Skeletal muscle satellite cell (primary cell): Measurements from ENCODE around the gene CSAG1.
"Not testable (repeated sequence)": the region's sequence is repeated elsewhere in the genome, so short reads cannot be mapped to it uniquely, and the experiment has no call there.

Experiments used
- H3K27me3 ChIP-seq: 2 replicates; pipeline ENCODE4 v1.7.0; 2013; ENCODE audit warnings: low read length; ENCODE audit not compliant: control insufficient read depth, insufficient read depth
- H3K36me3 ChIP-seq: 2 replicates; pipeline ENCODE4 v1.7.0; 2013; ENCODE audit warnings: mild to moderate bottlenecking, control low read depth, low read length; ENCODE audit not compliant: insufficient read depth
- H3K4me1 ChIP-seq: 2 replicates; pipeline ENCODE4 v1.7.0; 2013; ENCODE audit warnings: low read length; ENCODE audit not compliant: control insufficient read depth, insufficient read depth
- H3K4me2 ChIP-seq: 2 replicates; pipeline ENCODE4 v1.7.0; 2013; ENCODE audit warnings: mild to moderate bottlenecking, low read length
- H3K4me3 ChIP-seq: 2 replicates; pipeline ENCODE4 v1.7.0; 2013; ENCODE audit warnings: low read length
- H3K9ac ChIP-seq: 2 replicates; pipeline ENCODE4 v1.7.0; 2013; ENCODE audit warnings: mild to moderate bottlenecking, low read depth, low read length, moderate library complexity
- H3K9me3 ChIP-seq: replicated peaks from 2 replicates; pipeline ENCODE4 v1.7.0; 2013; ENCODE audit warnings: mild to moderate bottlenecking, control low read depth, low read length

The CSAG1 gene

GRCh38 chrX:152735860-152736511 is 2.5 kb upstream of the CSAG1 start:
- no peaks in the 10 kb centered on the region for H3K9me3 ChIP-seq
- no peak overlapping the region for H3K9ac ChIP-seq
- H3K27me3 ChIP-seq: no peaks in the 10 kb centered on the region
- H3K4me3 ChIP-seq: no peak overlapping the region
- H3K4me2 ChIP-seq: no peak overlapping the region
- H3K36me3 ChIP-seq: no peaks in the 10 kb centered on the region
- no peaks in the 10 kb centered on the region for H3K4me1 ChIP-seq

- Histone ChIP-seq H3K36me3 (no peaks in the 10 kb centered on the region), H3K27me3 (no peaks in the 10 kb centered on the region), H3K4me2 (no peak overlapping the region), H3K4me1 (no peaks in the 10 kb centered on the region), H3K9me3 (no peaks in the 10 kb centered on the region), H3K9ac (no peak overlapping the region), H3K4me3 (no peak overlapping the region)
Observed at GRCh38 chrX:152735101-152735500, 1.6 kb upstream of the CSAG1 start.

- not testable (repeated sequence) for H3K27me3 ChIP-seq, H3K4me1 ChIP-seq, H3K4me3 ChIP-seq, H3K9me3 ChIP-seq, H3K36me3 ChIP-seq, H3K4me2 ChIP-seq, H3K9ac ChIP-seq
Observed at GRCh38 chrX:152734143-152734858, 780 bp upstream of the CSAG1 start.

- Histone ChIP-seq H3K4me1 (no peaks in the 10 kb centered on the region), H3K9ac (no peak overlapping the region), H3K9me3 (no peaks in the 10 kb centered on the region), H3K27me3 (no peaks in the 10 kb centered on the region), H3K4me3 (no peak overlapping the region), H3K36me3 (no peaks in the 10 kb centered on the region), H3K4me2 (no peak overlapping the region)
Observed at GRCh38 chrX:152725409-152725808, 8.1 kb downstream of the CSAG1 start.

GRCh38 chrX:152713815-152714787 is 19.4 kb downstream of the CSAG1 start, which contains the start of gene MAGEA2B:
MAGEA2B (plus strand) TSS chrX:152714628; CDS start chrX:152717107, 2,479 bp downstream.
- H3K4me2 ChIP-seq: not testable (repeated sequence)

GRCh38 chrX:152713195-152713594 is 20.3 kb downstream of the CSAG1 start:
- not testable (repeated sequence) for H3K36me3 ChIP-seq, H3K27me3 ChIP-seq, H3K9ac ChIP-seq, H3K9me3 ChIP-seq, H3K4me1 ChIP-seq, H3K4me2 ChIP-seq, H3K4me3 ChIP-seq

More at GRCh38 chrX:152713815-152714787, 19.4 kb downstream of the CSAG1 start, which contains the start of gene MAGEA2B:
- not testable (repeated sequence) for H3K9ac ChIP-seq, H3K4me3 ChIP-seq, H3K36me3 ChIP-seq, H3K9me3 ChIP-seq, H3K27me3 ChIP-seq, H3K4me1 ChIP-seq

GRCh38 chrX:152709173-152709572 is 24.3 kb downstream of the CSAG1 start, which contains the start of gene CSAG2:
CSAG2 (minus strand) TSS chrX:152709273; CDS start chrX:152709112, 161 bp downstream.
- H3K9ac ChIP-seq, H3K4me1 ChIP-seq: not testable (repeated sequence)

GRCh38 chrX:152706500-152706899 is 27.0 kb downstream of the CSAG1 start:
- H3K4me2 ChIP-seq, H3K9ac ChIP-seq, H3K4me1 ChIP-seq, H3K27me3 ChIP-seq, H3K4me3 ChIP-seq, H3K9me3 ChIP-seq, H3K36me3 ChIP-seq: not testable (repeated sequence)

More at GRCh38 chrX:152709173-152709572, 24.3 kb downstream of the CSAG1 start, which contains the start of gene CSAG2:
- H3K36me3 ChIP-seq, H3K4me3 ChIP-seq, H3K9me3 ChIP-seq, H3K4me2 ChIP-seq, H3K27me3 ChIP-seq: not testable (repeated sequence)

- H3K9me3 ChIP-seq, H3K4me1 ChIP-seq, H3K4me2 ChIP-seq, H3K27me3 ChIP-seq, H3K4me3 ChIP-seq, H3K9ac ChIP-seq, H3K36me3 ChIP-seq: not testable (repeated sequence)
Observed at GRCh38 chrX:152700390-152700789, 33.1 kb downstream of the CSAG1 start.

GRCh38 chrX:152697952-152698931 is 35.3 kb downstream of the CSAG1 start, which contains the start of gene MAGEA3:
MAGEA3 (plus strand) TSS chrX:152698794; CDS start chrX:152700833, 2,039 bp downstream.
- H3K4me2 ChIP-seq, H3K9ac ChIP-seq: not testable (repeated sequence)

More at GRCh38 chrX:152697952-152698931, 35.3 kb downstream of the CSAG1 start, which contains the start of gene MAGEA3:
- H3K9me3 ChIP-seq, H3K36me3 ChIP-seq, H3K27me3 ChIP-seq, H3K4me3 ChIP-seq, H3K4me1 ChIP-seq: not testable (repeated sequence)
